HG02588 (cell line): ENCODE results near the gene BPGM.

ENCODE experiments used
- ATAC-seq: cut with Tn5 transposase; IDR thresholded peaks from one replicate; pipeline ENCODE4 v1.9.1; 2021; ENCODE audit warnings: mild to moderate bottlenecking, moderate library complexity; ENCODE audit not compliant: unreplicated experiment

The BPGM gene

DNA sequence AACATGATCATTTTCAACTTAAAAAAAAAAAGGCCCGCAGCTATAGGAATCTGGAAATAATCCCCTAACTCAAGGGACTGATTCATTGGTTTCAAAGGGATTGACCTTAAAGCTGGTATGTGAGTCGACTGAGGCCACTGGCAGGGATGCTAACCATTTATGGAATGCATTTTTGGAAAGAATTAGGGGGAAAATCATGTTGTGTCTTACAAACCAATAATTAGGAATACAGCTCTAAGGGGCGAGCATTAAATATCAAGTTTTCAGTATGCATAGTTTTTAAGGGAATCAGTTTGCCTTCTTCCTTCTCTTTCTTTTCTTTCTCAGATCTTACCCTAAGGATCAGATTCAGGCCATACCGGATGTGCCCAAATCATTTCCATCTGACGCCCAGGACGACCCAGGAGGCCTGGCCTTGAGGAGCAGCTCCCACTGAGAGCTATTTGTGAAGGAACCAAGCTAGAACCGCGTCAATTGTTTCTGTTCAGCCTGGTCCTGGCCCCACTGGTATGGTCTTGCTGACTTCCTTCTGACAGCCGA, 48.7 kb downstream of the BPGM start:
- ATAC-seq, result no peak

- ATAC-seq, result no peak
These were observed 49.6 kb downstream of the BPGM start for GRCh38 chr7:134696261-134696660.

GRCh38 chr7:134697205-134697886, 50.7 kb downstream of the BPGM start:
- ATAC-seq, result no peak

DNA sequence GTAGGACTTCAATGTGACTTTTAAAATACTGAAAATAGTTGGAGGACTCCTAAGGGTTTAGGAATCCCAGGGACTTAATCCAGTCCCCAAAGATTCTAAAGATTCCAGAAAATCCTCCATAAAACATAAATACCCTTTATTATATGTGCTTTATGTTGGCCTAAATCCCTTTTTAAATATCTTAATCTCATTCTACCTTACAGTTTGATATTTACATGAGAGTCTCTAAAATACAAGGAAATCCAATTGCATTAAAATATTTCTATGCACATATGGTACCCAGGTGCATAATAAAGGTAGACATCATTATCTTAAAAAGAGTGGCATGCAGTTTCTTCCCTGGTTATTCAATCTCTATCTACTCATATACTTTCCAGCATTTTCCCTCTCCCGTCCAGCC, 51.8 kb downstream of the BPGM start:
- no peak for ATAC-seq

- no peak for ATAC-seq
These were observed 52.6 kb downstream of the BPGM start for GRCh38 chr7:134699021-134699818.

- no peak for ATAC-seq
These were observed 53.2 kb downstream of the BPGM start for GRCh38 chr7:134699899-134700298.

- no peak for ATAC-seq
These were observed 54.6 kb downstream of the BPGM start for GRCh38 chr7:134701272-134701671.

GRCh38 chr7:134702366-134703240, 56.0 kb downstream of the BPGM start:
- ATAC-seq, result no peak

GRCh38 chr7:134703241-134703594, 56.6 kb downstream of the BPGM start:
- ATAC-seq, result no peak

DNA sequence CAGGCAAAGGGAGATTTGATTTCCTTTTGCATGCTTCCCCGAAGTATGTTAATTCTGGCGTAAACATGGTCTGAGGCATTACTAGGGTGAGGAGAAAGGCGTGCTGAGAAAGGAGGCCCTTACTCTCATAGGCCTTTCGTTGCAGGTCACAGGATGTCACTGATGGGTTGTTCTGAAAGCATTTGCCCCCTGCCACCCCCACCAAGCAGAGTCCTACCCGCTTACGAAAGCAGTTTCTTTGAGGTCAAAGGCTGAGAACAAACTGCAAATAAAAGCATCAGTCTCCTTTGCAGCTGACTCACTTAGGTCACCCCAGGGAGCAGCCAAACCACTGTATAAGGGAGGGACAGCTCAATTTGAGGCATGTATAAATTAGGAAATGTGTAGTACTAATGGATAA, 57.1 kb downstream of the BPGM start:
- ATAC-seq, result no peak

- ATAC-seq, result no peak
These were observed 58.2 kb downstream of the BPGM start for GRCh38 chr7:134704827-134705226.

- ATAC-seq, result no peak
These were observed 59.1 kb downstream of the BPGM start for GRCh38 chr7:134705716-134706115.

DNA sequence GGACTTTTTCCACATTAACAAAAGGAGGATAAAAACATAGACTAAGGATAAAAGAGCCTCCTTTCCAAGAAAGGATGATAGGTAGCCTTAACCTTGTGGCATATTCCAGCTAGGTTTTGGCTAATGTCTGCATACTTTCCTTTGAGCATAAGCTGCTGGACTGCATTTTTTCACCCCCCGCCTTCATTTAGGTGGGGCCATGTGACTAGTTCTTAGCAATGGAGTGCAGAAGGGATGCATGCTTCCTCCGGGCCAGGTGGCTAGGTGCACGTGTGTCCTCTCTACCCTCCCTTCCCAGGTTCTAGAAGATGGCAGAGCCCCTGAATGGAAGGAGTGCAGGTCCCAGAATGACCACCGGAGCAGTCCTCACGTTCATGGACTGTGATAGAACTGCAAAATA, 59.8 kb downstream of the BPGM start:
- ATAC-seq, result no peak

DNA sequence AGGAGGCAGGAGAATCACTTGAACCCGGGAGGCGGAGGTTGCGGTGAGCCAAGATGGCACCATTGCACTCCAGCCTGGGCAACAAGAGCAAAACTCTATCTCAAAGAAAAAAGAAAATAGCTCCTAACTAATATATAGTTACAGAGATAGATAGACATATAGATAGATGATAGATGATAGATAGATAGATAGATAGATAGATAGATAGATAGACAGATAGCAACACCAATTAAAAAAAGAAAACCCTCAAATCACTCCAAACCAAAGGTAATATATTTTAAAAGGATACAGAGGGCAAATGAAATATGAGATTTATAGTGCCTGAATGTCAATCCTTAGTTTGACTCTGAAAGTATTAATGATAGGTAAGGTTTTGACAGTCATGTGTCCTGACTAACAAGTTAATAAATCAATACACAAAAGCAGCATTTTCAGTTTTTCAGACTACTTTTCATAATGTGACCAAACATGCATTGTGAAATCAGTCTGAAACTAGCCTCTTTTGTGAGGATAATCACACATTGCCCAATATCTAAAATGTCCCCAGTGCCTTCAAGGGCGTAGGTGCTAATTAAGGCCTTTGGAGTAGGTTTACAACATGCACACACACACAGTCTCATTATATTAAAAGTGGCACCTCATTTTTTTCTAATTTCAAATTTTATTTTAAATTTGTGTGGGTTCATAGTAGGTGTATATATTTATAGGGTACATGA, 61.2 kb downstream of the BPGM start:
- ATAC-seq, result no peak

- ATAC-seq, result no peak
These were observed 62.0 kb downstream of the BPGM start for GRCh38 chr7:134708692-134709091.

- ATAC-seq, result no peak
These were observed 62.5 kb downstream of the BPGM start for GRCh38 chr7:134709197-134709596.

GRCh38 chr7:134710511-134710853, 63.8 kb downstream of the BPGM start:
- no peak for ATAC-seq

DNA sequence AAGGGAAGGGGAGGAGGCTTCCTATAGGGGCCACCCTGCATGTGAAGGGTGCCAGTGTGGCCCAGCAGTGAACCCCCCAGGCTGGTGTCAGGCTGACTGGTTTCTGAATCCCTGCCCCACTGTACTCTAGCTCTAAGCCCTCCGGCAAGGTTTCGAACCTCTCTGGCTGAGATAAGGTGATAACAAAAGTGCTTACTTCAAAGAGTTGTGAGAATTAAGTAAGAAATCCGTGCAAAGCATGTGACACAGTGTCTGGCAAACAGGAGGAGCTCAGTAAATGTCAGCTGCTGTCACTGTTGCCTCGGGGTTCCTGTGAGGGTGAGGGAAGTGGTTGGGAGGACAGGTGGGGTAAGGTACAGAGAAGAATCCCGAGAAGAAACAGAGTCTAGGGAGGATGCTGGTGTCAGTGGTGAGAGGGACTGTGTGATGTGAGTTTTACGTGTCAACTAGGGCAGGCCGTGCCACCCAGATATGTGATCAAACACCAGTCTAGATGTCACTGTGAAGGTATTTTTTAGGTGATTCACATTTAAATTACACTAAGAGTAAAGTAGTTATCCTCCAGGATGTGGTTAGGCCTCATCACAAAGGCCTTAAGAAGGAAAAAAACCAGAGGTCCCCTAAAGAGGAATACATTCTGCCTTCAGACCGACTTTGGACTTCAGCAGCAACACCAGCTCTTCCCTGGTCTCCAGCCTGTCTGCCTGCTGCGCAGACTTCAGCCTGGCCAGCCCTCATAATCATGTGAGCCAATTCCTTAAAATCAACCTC, 64.4 kb downstream of the BPGM start:
- ATAC-seq, result no peak

- ATAC-seq, result no peak
These were observed 65.5 kb downstream of the BPGM start for GRCh38 chr7:134712196-134712595.
